ENCODE data around the gene RABGAP1L. TPM values are rescaled to one million over a fixed set of nuclear protein-coding genes. Genes with fewer than 3 reads are reported as not detected.

The RABGAP1L gene
- total and polyA plus RNA-seq, 2 of the 4 experiments (the other 2 are of a cell fraction) = 7.9 to 26.7 TPM

GRCh38 chr1:175009532-175009931 lies 850.2 kb downstream of the RABGAP1L start:
- Histone ChIP-seq H2AK5ac (ENCODE audit: low read depth, low read length) (no peak overlapping the region), H3K79me1 (ENCODE audit: low read depth in 1 of 2, low read length in 2 of 2) (peaks cover 18 to 29% of the 10 kb centered on the region in 2 experiments), H4K5ac (ENCODE audit: low read depth, low read length) (no peak overlapping the region), H2BK15ac (ENCODE audit: low read depth, low read length) (no peak overlapping the region), H4K91ac (ENCODE audit: insufficient read depth, low read depth, low read length) (no peak overlapping the region), H3K9me3 (ENCODE audit: control insufficient read depth, insufficient read depth, low read length) (no peaks in the 10 kb centered on the region), H3K4me1 (ENCODE audit: control insufficient read depth, insufficient read depth, low read length) (no peaks in the 10 kb centered on the region; the same call in 1 of the 2 replicates), H4K8ac (ENCODE audit: low read depth in 2 of 2, low read length in 2 of 2) (no peak overlapping the region), H3K14ac (replicated peaks; ENCODE audit: low read depth, low read length) (no peak overlapping the region), H3K9me1 (ENCODE audit: insufficient read depth, low read length) (0 out of 2 replicates have a peak, but pooled peaks cover 1% of the 10 kb centered on the region), H3K4me3 (ENCODE audit: insufficient read depth, low read depth, low read length) (no peak overlapping the region), H3K4ac (ENCODE audit: low read depth, low read length) (no peak overlapping the region), H2AK9ac (replicated peaks; ENCODE audit: low read depth, low read length, poor library complexity) (no peak overlapping the region), H2BK5ac (ENCODE audit: low read depth, low read length, poor library complexity, severe bottlenecking) (no peak overlapping the region), H3K23ac (ENCODE audit: low read depth, low read length) (no peak overlapping the region), H3K4me2 (ENCODE audit: low read depth, low read length) (no peak overlapping the region), H3K18ac (ENCODE audit: low read depth, low read length) (no peak overlapping the region), H2AFZ (replicated peaks; ENCODE audit: low read length, poor library complexity) (no peak overlapping the region), H3K36me3 (ENCODE audit: control insufficient read depth, insufficient read depth, low read length) (peaks cover 28% of the 10 kb centered on the region), H2BK120ac (ENCODE audit: low read depth, low read length) (no peak overlapping the region), H3K9ac (ENCODE audit: low read depth, low read length) (no peak overlapping the region), H4K20me1 (ENCODE audit: insufficient read depth, low read length) (0 out of 2 replicates have a peak, but pooled peaks cover 4% of the 10 kb centered on the region), H3K56ac (ENCODE audit: extremely low read depth, insufficient read depth, low read length) (no peak overlapping the region), H3K27me3 (ENCODE audit: control insufficient read depth, insufficient read depth, low read length) (no peaks in the 10 kb centered on the region), H3K27ac (ENCODE audit: insufficient read depth, low read length) (no peak overlapping the region), H2BK20ac (ENCODE audit: low read depth, low read length) (no peak overlapping the region)
- DNase-seq (no peak), ATAC-seq (ENCODE audit: low read depth) (no peak)
- WGBS, 2 experiments (ENCODE audit: extremely low coverage in 2 of 2, insufficient read length in 1 of 2) = 100% methylated on average over 2 of the region's 10 CpGs; no CpG with 5 or more reads in 1 of the 2 experiments
- in situ Hi-C loops (cut with MboI; ENCODE audit: low sequenced_read_pairs) = no loop called here
- CTCF ChIA-PET = no interaction called here
- BruUV-seq (replicated peaks) = no TSS peak
- intact Hi-C loops (cut with micrococcal nuclease) = no loop called here
- POLR2A ChIA-PET (ENCODE audit: unreplicated experiment) = no interaction called here
- dilution Hi-C loops (cut with HindIII; ENCODE audit: low sequenced_read_pairs, unreplicated experiment) = no loop called here
- TF ChIP-seq MAZ (IDR thresholded peaks at IDR 0.05; ENCODE audit: borderline replicate concordance, low read depth, low read length) = no peak
- no peak for TF ChIP-seq POLR2A (IDR thresholded peaks at IDR 0.05; ENCODE audit: low read depth, low read length)
- no peak for TF ChIP-seq CEBPB (IDR thresholded peaks at IDR 0.05; ENCODE audit: low read depth, low read length)
- TF ChIP-seq MXI1 (IDR thresholded peaks at IDR 0.05; ENCODE audit: borderline replicate concordance, low read depth, low read length) = no peak
- TF ChIP-seq, protein P1, sequence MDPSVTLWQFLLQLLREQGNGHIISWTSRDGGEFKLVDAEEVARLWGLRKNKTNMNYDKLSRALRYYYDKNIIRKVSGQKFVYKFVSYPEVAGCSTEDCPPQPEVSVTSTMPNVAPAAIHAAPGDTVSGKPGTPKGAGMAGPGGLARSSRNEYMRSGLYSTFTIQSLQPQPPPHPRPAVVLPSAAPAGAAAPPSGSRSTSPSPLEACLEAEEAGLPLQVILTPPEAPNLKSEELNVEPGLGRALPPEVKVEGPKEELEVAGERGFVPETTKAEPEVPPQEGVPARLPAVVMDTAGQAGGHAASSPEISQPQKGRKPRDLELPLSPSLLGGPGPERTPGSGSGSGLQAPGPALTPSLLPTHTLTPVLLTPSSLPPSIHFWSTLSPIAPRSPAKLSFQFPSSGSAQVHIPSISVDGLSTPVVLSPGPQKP (IDR thresholded peaks at IDR 0.05; ENCODE audit: borderline replicate concordance, low read depth, low read length) = no peak
- TF ChIP-seq CTCF (conservative IDR thresholded peaks at IDR 0.05; ENCODE audit: low read depth, low read length) = no peak
- TF ChIP-seq USF2 (IDR thresholded peaks at IDR 0.05; ENCODE audit: low read depth, low read length) = no peak
